Measurements from ENCODE around the gene TWIST1.

DNA sequence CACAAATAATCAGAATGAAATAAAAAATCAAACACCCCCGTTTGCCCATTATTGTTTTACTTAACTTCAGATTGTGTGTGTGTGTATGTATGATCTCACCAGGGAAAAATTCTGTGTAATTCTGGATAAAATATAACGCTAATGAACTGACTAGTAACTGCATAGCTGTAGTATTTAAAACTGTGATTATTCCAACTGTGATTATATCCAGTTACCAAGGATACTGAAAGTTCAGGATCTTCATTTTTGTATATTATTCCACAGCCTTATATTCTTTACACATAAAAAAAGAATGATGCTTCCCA, 2.9 kb downstream of the TWIST1 start:
- no peak for TF ChIP-seq POLR2A (IDR thresholded peaks at IDR 0.05)
- no peak for TF ChIP-seq CTCF (IDR thresholded peaks at IDR 0.05)
- TF ChIP-seq EP300 (IDR thresholded peaks at IDR 0.05): no peak

Data from gastroesophageal sphincter (tissue), 3 donors.